Measurements from ENCODE around the gene PXDC1.
"Not testable (repeated sequence)": the region's sequence is repeated elsewhere in the genome, so short reads cannot be mapped to it uniquely, and the experiment has no call there.

The PXDC1 gene

GRCh38 chr6:3737149-3737830 lies 14.2 kb downstream of the PXDC1 start:
- H3K27ac ChIP-seq, result no peak overlapping the region
- no peak for DNase-seq (ENCODE audit: low read depth, low spot score)

- H3K27ac ChIP-seq, result no peak overlapping the region
- DNase-seq (ENCODE audit: low read depth, low spot score), result no peak
Measured at GRCh38 chr6:3735029-3735605, 16.4 kb downstream of the PXDC1 start.

GRCh38 chr6:3734023-3734422 lies 17.5 kb downstream of the PXDC1 start:
- H3K27ac ChIP-seq, result no peak overlapping the region
- DNase-seq (ENCODE audit: low read depth, low spot score), result no peak

GRCh38 chr6:3733321-3733925 lies 18.1 kb downstream of the PXDC1 start:
- H3K27ac ChIP-seq, result no peak overlapping the region
- no peak for DNase-seq (ENCODE audit: low read depth, low spot score)

GRCh38 chr6:3732345-3733141 lies 19.0 kb downstream of the PXDC1 start:
- no peak overlapping the region for H3K27ac ChIP-seq

GRCh38 chr6:3731700-3732099 lies 19.8 kb downstream of the PXDC1 start:
- no peak for DNase-seq (ENCODE audit: low read depth, low spot score)
- H3K27ac ChIP-seq, result no peak overlapping the region

More at GRCh38 chr6:3732345-3733141, 19.0 kb downstream of the PXDC1 start:
- no peak for DNase-seq (ENCODE audit: low read depth, low spot score)

- no peak overlapping the region for H3K27ac ChIP-seq
Measured at GRCh38 chr6:3729603-3730344, 21.7 kb downstream of the PXDC1 start.

GRCh38 chr6:3727593-3728108 lies 23.9 kb downstream of the PXDC1 start:
- no peak overlapping the region for H3K27ac ChIP-seq

More at GRCh38 chr6:3729603-3730344, 21.7 kb downstream of the PXDC1 start:
- no peak for DNase-seq (ENCODE audit: low read depth, low spot score)

GRCh38 chr6:3727036-3727435 lies 24.5 kb downstream of the PXDC1 start:
- no peak overlapping the region for H3K27ac ChIP-seq
- DNase-seq (ENCODE audit: low read depth, low spot score), result no peak

More at GRCh38 chr6:3727593-3728108, 23.9 kb downstream of the PXDC1 start:
- no peak for DNase-seq (ENCODE audit: low read depth, low spot score)

- no peak for DNase-seq (ENCODE audit: low read depth, low spot score)
- no peak overlapping the region for H3K27ac ChIP-seq
Measured at GRCh38 chr6:3726421-3726820, 25.1 kb downstream of the PXDC1 start.

GRCh38 chr6:3725145-3726047 lies 26.1 kb downstream of the PXDC1 start:
- no peak for DNase-seq (ENCODE audit: low read depth, low spot score)
- H3K27ac ChIP-seq, result no peak overlapping the region

- no peak overlapping the region for H3K27ac ChIP-seq
- DNase-seq (ENCODE audit: low read depth, low spot score), result no peak
Measured at GRCh38 chr6:3724451-3725144, 26.9 kb downstream of the PXDC1 start.

- no peak overlapping the region for H3K27ac ChIP-seq
- DNase-seq (ENCODE audit: low read depth, low spot score), result no peak
Measured at GRCh38 chr6:3723966-3724365, 27.5 kb downstream of the PXDC1 start.

GRCh38 chr6:3723251-3723650 lies 28.3 kb downstream of the PXDC1 start:
- no peak overlapping the region for H3K27ac ChIP-seq
- DNase-seq (ENCODE audit: low read depth, low spot score), result no peak

GRCh38 chr6:3722785-3723184 lies 28.7 kb downstream of the PXDC1 start:
- no peak overlapping the region for H3K27ac ChIP-seq
- no peak for DNase-seq (ENCODE audit: low read depth, low spot score)

GRCh38 chr6:3721810-3722621 lies 29.5 kb downstream of the PXDC1 start:
- no peak overlapping the region for H3K27ac ChIP-seq
- DNase-seq (ENCODE audit: low read depth, low spot score), result no peak

GRCh38 chr6:3720770-3721169 lies 30.7 kb downstream of the PXDC1 start:
- DNase-seq (ENCODE audit: low read depth, low spot score); H3K27ac ChIP-seq: not testable (repeated sequence)

All from epithelial cell of prostate (primary cell).